Adrenal gland (tissue), 12 donors: Measurements from ENCODE around the gene PARP2. TPM values are rescaled to one million over a fixed set of nuclear protein-coding genes. Genes with fewer than 3 reads are reported as not detected.

Experiments
- DNase-seq, 7 donors: peaks; one replicate each; pipeline ENCODE4 v3.0.0-alpha.2; 2019 to 2020
- H3K27ac ChIP-seq, 5 donors: fragments of 200-600 bp; sonication (generic) in 4 of 5; 1 replicate in 3 of 5; 2 replicates in 2 of 5; pipeline versions ENCODE4 v1.5.1 to v1.8.0; 2016 to 2020; ENCODE audit warnings: mild to moderate bottlenecking in 1 of 5
- H3K27me3 ChIP-seq: fragments of 200-600 bp; 2 replicates; pipeline ENCODE4 v1.8.0; 2021
- H3K36me3 ChIP-seq, 2 donors: fragments of 200-600 bp; replicated peaks in 1 of 2; 1 replicate in 1 of 2; 2 replicates in 1 of 2; pipeline versions ENCODE4 v1.5.1 to v1.8.0; 2018 to 2022
- H3K4me1 ChIP-seq, 2 donors: fragments of 200-600 bp; replicated peaks in 1 of 2; 1 replicate in 1 of 2; 2 replicates in 1 of 2; pipeline versions ENCODE4 v1.5.1 to v1.8.0; 2018 to 2021
- H3K4me3 ChIP-seq, 4 donors: fragments of 200-600 bp; sonication (generic) in 3 of 4; one replicate each; pipeline ENCODE4 v1.5.1; 2016 to 2018
- H3K9me3 ChIP-seq, 3 donors: fragments of 200-600 bp; sonication (generic) in 1 of 3; replicated peaks in 1 of 3; 1 replicate in 2 of 3; 2 replicates in 1 of 3; pipeline versions ENCODE4 v1.5.1 to v1.8.0; 2016 to 2021
- CTCF ChIP-seq, 6 experiments: fragments of 450-650 bp in 4 of 6; fragments of 200-600 bp in 2 of 6; sonication (generic) in 1 of 6; IDR thresholded peaks; 1 replicate in 5 of 6; 2 replicates in 1 of 6; pipeline versions ENCODE4 v1.5.1 to v1.8.0; 2016 to 2021; ENCODE audit warnings: antibody characterized with exemption in 6 of 6, mild to moderate bottlenecking in 2 of 6, moderate library complexity in 1 of 6
- POLR2A ChIP-seq, 2 donors: fragments of 450-650 bp; IDR thresholded peaks; one replicate each; pipeline ENCODE4 v1.6.1; 2017; ENCODE audit warnings: antibody characterized with exemption in 2 of 2, mild to moderate bottlenecking in 2 of 2, moderate library complexity in 1 of 2
- WGBS, 4 donors: extraction: QIAGEN DNeasy Blood & Tissue Kit in 2 of 4; methylation state at CpG; one replicate each; pipeline versions ENCODE4 v1.1.5 to v1.1.7; 2013 to 2017; 5-methylcytosine and 5-hydroxymethylcytosine counted together
- intact Hi-C, 2 donors: fragments of 100-400 bp; cut with DNase I; formaldehyde crosslinking; loops; one replicate each; pipeline versions ENCODE4 v1.14.1 to v1.15.0; 2022 to 2023
- polyA plus RNA-seq, 3 donors: library from polyadenylated mRNA; stranded (reverse); fragments of 200-250 nt in 2 of 3; fragments of 350-450 nt in 1 of 3; fragmentation: Illumina TruSeq in 1 of 3; extraction: RNeasy Lipid Tissue Mini Kit (QIAGEN cat#74804) in 1 of 3; gene quantifications; one replicate each; pipeline ENCODE4 v1.2.3, GENCODE V29; 2013 to 2014
- total RNA-seq, 9 donors: library from RNA; depleted of rRNA in 4 of 9; stranded (reverse); fragments of >200 nt in 4 of 9; fragments of 120-200 nt in 1 of 9; fragmentation: NEBNext Ultra II Directional in 1 of 9; extraction: Animal tissue kit (Norgen Biotek cat#: 25700) in 1 of 9; gene quantifications; one replicate each; pipeline versions ENCODE4 v1.1.0 to v1.2.4, GENCODE V29; 2013 to 2023
- donor health status: healthy with polysubstance abuse.
- donor health status: Bipolar disorder and iron deficiency.
- donor health status: DM: yes; HTN: yes; CAD: no.
- donor health status: DM: no; HTN: no; CAD: no.
- donor health status: DM: no; HTN: no; CAD: no.
- donor health status: DM: yes; HTN: yes; CAD: no.

The PARP2 gene
- total and polyA plus RNA-seq, 12 donors = 8.5 to 55.2 (median 24.4) TPM

GRCh38 chr14:20346713-20347112, 3.3 kb downstream of the PARP2 start:
- Histone ChIP-seq H3K27ac (no peak overlapping the region), H3K4me1 (peaks cover 14 to 17% of the 10 kb centered on the region in 2 donors), H3K27me3 (no peaks in the 10 kb centered on the region), H3K9me3 (no peaks in the 10 kb centered on the region), H3K4me3 (no peak overlapping the region), H3K36me3 (peaks cover 0 to 23% of the 10 kb centered on the region in 2 donors)
- 82 to 100% (median 95%) methylated on average over 1 of the region's 1 CpG for WGBS, 4 donors
- intact Hi-C loops = no loop called here
- no peak for DNase-seq
- TF ChIP-seq CTCF (IDR thresholded peaks at IDR 0.05) (no peak), POLR2A (IDR thresholded peaks at IDR 0.05) (no peak)

DNA sequence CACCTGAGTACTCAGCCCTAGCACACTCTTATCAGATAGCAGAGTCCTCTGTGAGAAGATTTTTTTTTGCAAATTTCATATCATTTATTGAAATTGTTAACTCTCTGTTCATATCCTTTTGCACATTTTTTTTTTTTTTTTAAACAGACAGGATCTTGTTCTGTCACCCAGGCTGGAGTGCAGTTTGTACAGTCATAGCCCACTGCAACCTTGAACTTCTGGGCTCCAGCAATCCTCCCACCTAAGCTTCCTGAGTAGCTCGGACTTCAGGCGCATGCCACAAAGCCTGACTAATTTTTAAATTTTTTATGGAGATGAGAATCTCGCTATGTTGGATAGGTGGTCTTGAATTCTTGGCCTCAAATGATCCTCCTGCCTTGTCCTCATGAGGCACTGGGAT, 4.3 kb downstream of the PARP2 start:
- Histone ChIP-seq H3K27me3 (no peaks in the 10 kb centered on the region), H3K27ac (peak overlapping the region in 3 of 5 donors; percentile 66 to 70 (median 67)), H3K4me3 (no peak overlapping the region), H3K4me1 (peaks cover 14 to 17% of the 10 kb centered on the region in 2 donors), H3K9me3 (no peaks in the 10 kb centered on the region), H3K36me3 (peaks cover 0 to 32% of the 10 kb centered on the region in 2 donors)
- intact Hi-C loops = no loop called here
- TF ChIP-seq POLR2A (IDR thresholded peaks at IDR 0.05) (no peak), CTCF (IDR thresholded peaks at IDR 0.05) (no peak)
- DNase-seq = peak; percentile 56 to 85 (median 81)
- 45 to 62% (median 56%) methylated on average over 3 of the region's 3 CpGs for WGBS, 4 donors

- Histone ChIP-seq H3K27ac (no peak overlapping the region), H3K27me3 (no peaks in the 10 kb centered on the region), H3K4me3 (no peak overlapping the region), H3K36me3 (peaks cover 0 to 55% of the 10 kb centered on the region in 2 donors), H3K4me1 (peaks cover 6 to 10% of the 10 kb centered on the region in 2 donors), H3K9me3 (no peaks in the 10 kb centered on the region)
- WGBS, 4 donors = 75 to 88% (median 83%) methylated on average over 2 of the region's 2 CpGs
- DNase-seq = no peak
- TF ChIP-seq POLR2A (IDR thresholded peaks at IDR 0.05) (no peak), CTCF (IDR thresholded peaks at IDR 0.05) (no peak)
- intact Hi-C loops = loop anchor here in 1 of 2 donors (10.0 kb wide), 1 partner anchor 55 kb away; no protein-coding TSS in a partner anchor
Observed at GRCh38 chr14:20350282-20350681, 6.8 kb downstream of the PARP2 start.

- Histone ChIP-seq H3K4me1 (peaks cover 6 to 10% of the 10 kb centered on the region in 2 donors), H3K9me3 (no peaks in the 10 kb centered on the region), H3K36me3 (peaks cover 0 to 59% of the 10 kb centered on the region in 2 donors), H3K27me3 (no peaks in the 10 kb centered on the region), H3K27ac (no peak overlapping the region), H3K4me3 (no peak overlapping the region)
- intact Hi-C loops = loop anchor here in 1 of 2 donors (10.0 kb wide), 1 partner anchor 54 kb away; no protein-coding TSS in a partner anchor
- peak in 1 of 7 donors; percentile 19 for DNase-seq
- TF ChIP-seq CTCF (IDR thresholded peaks at IDR 0.05) (peak in 5 of 6 experiments; percentile 13 to 29 (median 22)), POLR2A (IDR thresholded peaks at IDR 0.05) (no peak)
Observed at GRCh38 chr14:20350860-20351259, 7.4 kb downstream of the PARP2 start.
